Measurements from ENCODE around the gene ITGAL.
"Not testable (repeated sequence)": the region's sequence is repeated elsewhere in the genome, so short reads cannot be mapped to it uniquely, and the experiment has no call there.

ITGAL gene

GRCh38 chr16:30491229-30491628, 18.7 kb downstream of the ITGAL start:
- in situ Hi-C loops (cut with HindIII; ENCODE audit: low sequenced_read_pairs): no loop called here

- in situ Hi-C loops (cut with HindIII; ENCODE audit: low sequenced_read_pairs): no loop called here
Measured at GRCh38 chr16:30491744-30492308, 19.3 kb downstream of the ITGAL start.

GRCh38 chr16:30493941-30494488, 21.5 kb downstream of the ITGAL start:
- in situ Hi-C loops (cut with HindIII; ENCODE audit: low sequenced_read_pairs): no loop called here

- in situ Hi-C loops (cut with HindIII; ENCODE audit: low sequenced_read_pairs): no loop called here
Measured at GRCh38 chr16:30494709-30495108, 22.2 kb downstream of the ITGAL start.

GRCh38 chr16:30499284-30499683, 26.7 kb downstream of the ITGAL start:
- in situ Hi-C loops (cut with HindIII; ENCODE audit: low sequenced_read_pairs): no loop called here

GRCh38 chr16:30503403-30504296, 31.1 kb downstream of the ITGAL start:
- in situ Hi-C loops (cut with HindIII; ENCODE audit: low sequenced_read_pairs): no loop called here

GRCh38 chr16:30509081-30509765, 36.7 kb downstream of the ITGAL start:
- in situ Hi-C loops (cut with HindIII; ENCODE audit: low sequenced_read_pairs): no loop called here

- in situ Hi-C loops (cut with HindIII; ENCODE audit: low sequenced_read_pairs): loop anchor here (10.0 kb wide), 2 partner anchors 86 to 144 kb away; partner anchors contain the start of genes FBRS and PRR14
Measured at GRCh38 chr16:30510376-30510938, 37.9 kb downstream of the ITGAL start.

- in situ Hi-C loops (cut with HindIII; ENCODE audit: low sequenced_read_pairs): loop anchor here (10.0 kb wide), 2 partner anchors 87 to 143 kb away; partner anchors contain the start of genes FBRS and PRR14
Measured at GRCh38 chr16:30511509-30511908, 39.0 kb downstream of the ITGAL start.

GRCh38 chr16:30515275-30515674, 42.7 kb downstream of the ITGAL start:
- in situ Hi-C loops (cut with HindIII; ENCODE audit: low sequenced_read_pairs): loop anchor here (5.0 to 10.0 kb wide), 3 partner anchors 82 to 140 kb away; partner anchors contain the start of genes FBRS and PRR14

- in situ Hi-C loops (cut with HindIII; ENCODE audit: low sequenced_read_pairs): loop anchor here (5.0 to 10.0 kb wide), 3 partner anchors 79 to 136 kb away; partner anchors contain the start of genes FBRS and PRR14
Measured at GRCh38 chr16:30518552-30518951, 46.0 kb downstream of the ITGAL start.

- in situ Hi-C loops (cut with HindIII; ENCODE audit: low sequenced_read_pairs): loop anchor here (5.0 to 10.0 kb wide), 3 partner anchors 78 to 135 kb away; partner anchors contain the start of genes FBRS and PRR14
Measured at GRCh38 chr16:30519120-30520049, 46.8 kb downstream of the ITGAL start.

GRCh38 chr16:30521476-30521872, 48.9 kb downstream of the ITGAL start:
- in situ Hi-C loops (cut with HindIII; ENCODE audit: low sequenced_read_pairs): no loop called here

GRCh38 chr16:30521873-30522641, 49.5 kb downstream of the ITGAL start:
- in situ Hi-C loops (cut with HindIII; ENCODE audit: low sequenced_read_pairs): no loop called here

- in situ Hi-C loops (cut with HindIII; ENCODE audit: low sequenced_read_pairs): not testable (repeated sequence)
Measured at GRCh38 chr16:30522702-30523463, 50.3 kb downstream of the ITGAL start.

GRCh38 chr16:30523768-30524574, 51.4 kb downstream of the ITGAL start:
- in situ Hi-C loops (cut with HindIII; ENCODE audit: low sequenced_read_pairs): no loop called here

All from endothelial cell of hepatic sinusoid (primary cell).